GM20000 (cell line): Measurements from ENCODE around the gene PCA3.

Experiments
- DNase-seq: peaks from one replicate; pipeline ENCODE4 v3.0.0; 2012; ENCODE audit warnings: low spot score
- CTCF ChIP-seq: IDR thresholded peaks from 2 replicates; pipeline ENCODE4 v1.5.1; 2012; ENCODE audit warnings: mild to moderate bottlenecking, control low read depth; ENCODE audit errors: extremely low read depth, missing control alignments

PCA3 gene

GRCh38 chr9:76764138-76764537, at the start of gene PCA3:
Gene PCA3, plus strand, starts transcription at chr9:76764438.
- TF ChIP-seq CTCF: no peak

GRCh38 chr9:76716085-76716672, 48.1 kb upstream of the PCA3 start:
- no peak for DNase-seq
- TF ChIP-seq CTCF: no peak

More at GRCh38 chr9:76764138-76764537, at the start of gene PCA3:
- DNase-seq: no peak

GRCh38 chr9:76717176-76717575, 47.1 kb upstream of the PCA3 start:
- TF ChIP-seq CTCF: no peak
- no peak for DNase-seq

- DNase-seq: no peak
- no peak for TF ChIP-seq CTCF
These were observed 46.6 kb upstream of the PCA3 start for GRCh38 chr9:76717613-76718012.

GRCh38 chr9:76718166-76718565, 46.1 kb upstream of the PCA3 start:
- TF ChIP-seq CTCF: no peak
- no peak for DNase-seq

- no peak for TF ChIP-seq CTCF
- DNase-seq: no peak
These were observed 44.0 kb upstream of the PCA3 start for GRCh38 chr9:76720245-76720644.

- TF ChIP-seq CTCF: no peak
- DNase-seq: no peak
These were observed 39.2 kb upstream of the PCA3 start for GRCh38 chr9:76725011-76725546.
